HL-60/S4 treated with phorbol 12-myristate 13-acetate at 8.2 ng/mL for 4 days and 3 days (cell line): Measurements from ENCODE around the gene EPHB3.

Experiments
- in situ Hi-C: fragments of 300-500 bp; cut with MboI; formaldehyde crosslinking; loops from 2 replicates; pipeline ENCODE4 v1.15.0; 2022; ENCODE audit warnings: low sequenced_read_pairs

EPHB3 gene

GRCh38 chr3:184577546-184577945, 16.0 kb downstream of the EPHB3 start:
- in situ Hi-C loops, result no loop called here

- in situ Hi-C loops, result no loop called here
These were observed 16.6 kb downstream of the EPHB3 start for GRCh38 chr3:184578218-184578617.

- in situ Hi-C loops, result no loop called here
These were observed 17.2 kb downstream of the EPHB3 start for GRCh38 chr3:184578822-184579221.

- in situ Hi-C loops, result no loop called here
These were observed 17.9 kb downstream of the EPHB3 start for GRCh38 chr3:184579513-184579912.

- in situ Hi-C loops, result no loop called here
These were observed 18.8 kb downstream of the EPHB3 start for GRCh38 chr3:184580376-184580775.

GRCh38 chr3:184581331-184581855, 19.8 kb downstream of the EPHB3 start:
- in situ Hi-C loops, result no loop called here

- in situ Hi-C loops, result no loop called here
These were observed 21.3 kb downstream of the EPHB3 start for GRCh38 chr3:184582646-184583577.

- in situ Hi-C loops, result no loop called here
These were observed 22.2 kb downstream of the EPHB3 start for GRCh38 chr3:184583578-184584451.

- in situ Hi-C loops, result no loop called here
These were observed 22.9 kb downstream of the EPHB3 start for GRCh38 chr3:184584464-184584891.

GRCh38 chr3:184585545-184585944, 24.0 kb downstream of the EPHB3 start:
- in situ Hi-C loops, result no loop called here

- in situ Hi-C loops, result no loop called here
These were observed 25.3 kb downstream of the EPHB3 start for GRCh38 chr3:184586851-184587250.

- in situ Hi-C loops, result no loop called here
These were observed 27.2 kb downstream of the EPHB3 start for GRCh38 chr3:184588776-184589175.

- in situ Hi-C loops, result no loop called here
These were observed 29.2 kb downstream of the EPHB3 start for GRCh38 chr3:184590795-184591194.

- in situ Hi-C loops, result no loop called here
These were observed 30.2 kb downstream of the EPHB3 start for GRCh38 chr3:184591789-184592188.

GRCh38 chr3:184592371-184593219, 31.0 kb downstream of the EPHB3 start:
- in situ Hi-C loops, result no loop called here

GRCh38 chr3:184593220-184593927, 31.8 kb downstream of the EPHB3 start:
- in situ Hi-C loops, result no loop called here

GRCh38 chr3:184593928-184594303, 32.3 kb downstream of the EPHB3 start:
- in situ Hi-C loops, result no loop called here

- in situ Hi-C loops, result no loop called here
These were observed 32.9 kb downstream of the EPHB3 start for GRCh38 chr3:184594371-184595001.

- in situ Hi-C loops, result no loop called here
These were observed 34.1 kb downstream of the EPHB3 start for GRCh38 chr3:184595726-184596125.
